HTR-8/SVneo (cell line): ENCODE measurements around the gene LCE3A.
"Not testable (repeated sequence)": the region's sequence is repeated elsewhere in the genome, so short reads cannot be mapped to it uniquely, and the experiment has no call there.

Experiments
- DNase-seq: peaks from one replicate; pipeline ENCODE4 v3.0.0; 2011; ENCODE audit warnings: low spot score, mixed read lengths; ENCODE audit not compliant: insufficient read length
- FAIRE-seq: peaks from 2 replicates; lab custom pipeline; 2011; peaks lifted over from hg19 to GRCh38; lab: Jason Lieb, UNC

The LCE3A gene, protein sequence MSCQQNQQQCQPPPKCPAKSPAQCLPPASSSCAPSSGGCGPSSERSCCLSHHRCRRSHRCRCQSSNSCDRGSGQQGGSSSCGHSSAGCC

DNA sequence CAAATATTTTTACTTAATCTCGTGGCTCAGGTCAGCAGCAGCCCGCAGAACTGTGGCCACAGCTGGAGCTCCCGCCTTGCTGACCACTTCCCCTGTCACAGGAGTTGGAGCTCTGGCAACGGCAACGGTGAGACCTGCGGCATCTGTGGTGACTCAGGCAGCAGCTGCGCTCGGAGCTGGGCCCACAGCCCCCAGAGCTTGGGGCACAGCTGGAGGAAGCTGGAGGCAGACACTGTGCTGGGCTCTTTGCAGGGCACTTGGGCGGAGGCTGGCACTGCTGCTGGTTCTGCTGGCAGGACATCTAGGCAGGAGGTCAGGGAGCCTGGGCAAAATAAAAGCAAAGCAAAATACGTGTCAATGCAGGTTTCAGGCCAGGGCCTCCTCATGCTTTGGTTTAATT lies at the start of gene LCE3A:
LCE3A (minus strand) TSS at position 301 of the 400 bp plus-strand sequence; CDS start at position 301, 0 bp downstream.
- DNase-seq (no peak), FAIRE-seq (no peak)

DNA sequence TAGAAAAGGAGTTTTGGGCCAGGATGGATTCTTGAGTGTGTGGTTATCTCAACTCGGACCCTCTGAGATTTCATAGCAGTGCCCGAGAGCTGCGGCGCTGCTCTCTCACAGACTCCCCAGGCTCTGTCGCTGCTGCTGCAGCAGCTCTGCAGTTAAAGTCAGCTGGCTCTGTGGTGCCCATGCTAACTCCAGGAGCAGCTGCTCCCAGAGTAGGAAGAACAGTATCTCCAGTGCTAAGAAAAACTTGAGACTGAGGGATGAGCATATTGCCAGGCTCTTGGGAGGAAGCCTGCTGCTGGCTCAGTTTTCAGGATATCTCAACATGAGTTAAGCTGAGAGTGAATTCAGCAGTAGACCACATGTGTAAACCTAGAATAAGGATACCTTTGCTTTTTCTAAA lies 44.7 kb upstream of the LCE3A start:
- DNase-seq, result no peak
- no peak for FAIRE-seq

DNA sequence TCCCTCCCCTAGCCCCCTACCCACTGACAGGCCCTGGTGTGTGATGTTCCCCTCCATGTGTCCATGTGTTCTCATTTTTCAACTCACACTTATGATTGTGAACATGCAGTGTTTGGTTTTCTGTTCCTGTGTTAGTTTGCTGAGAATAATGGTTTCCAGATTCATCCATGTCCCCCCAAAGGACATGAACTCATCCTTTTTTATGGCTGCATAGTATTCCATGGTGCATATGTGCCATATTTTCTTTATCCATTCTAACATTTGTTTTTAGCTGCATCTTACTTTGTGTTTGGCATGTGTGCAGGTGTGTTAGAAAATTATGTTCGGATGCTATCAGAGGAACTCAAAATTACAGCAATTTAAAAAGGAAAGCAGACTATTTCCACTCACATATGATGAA lies 43.3 kb upstream of the LCE3A start:
- FAIRE-seq, DNase-seq: not testable (repeated sequence)

- DNase-seq (no peak), FAIRE-seq (no peak)
These were observed 40.2 kb upstream of the LCE3A start, which contains the start of gene LCE2D for GRCh38 chr1:152663098-152663497. LCE2D (plus strand) TSS chr1:152663380; CDS start chr1:152664106, 726 bp downstream.

- FAIRE-seq (no peak), DNase-seq (no peak)
These were observed 35.7 kb upstream of the LCE3A start for GRCh38 chr1:152658649-152659048.

- DNase-seq, result no peak
- no peak for FAIRE-seq
These were observed 34.8 kb upstream of the LCE3A start for GRCh38 chr1:152657677-152658076.

- DNase-seq (no peak), FAIRE-seq (no peak)
These were observed 33.6 kb upstream of the LCE3A start for GRCh38 chr1:152656459-152656858.

DNA sequence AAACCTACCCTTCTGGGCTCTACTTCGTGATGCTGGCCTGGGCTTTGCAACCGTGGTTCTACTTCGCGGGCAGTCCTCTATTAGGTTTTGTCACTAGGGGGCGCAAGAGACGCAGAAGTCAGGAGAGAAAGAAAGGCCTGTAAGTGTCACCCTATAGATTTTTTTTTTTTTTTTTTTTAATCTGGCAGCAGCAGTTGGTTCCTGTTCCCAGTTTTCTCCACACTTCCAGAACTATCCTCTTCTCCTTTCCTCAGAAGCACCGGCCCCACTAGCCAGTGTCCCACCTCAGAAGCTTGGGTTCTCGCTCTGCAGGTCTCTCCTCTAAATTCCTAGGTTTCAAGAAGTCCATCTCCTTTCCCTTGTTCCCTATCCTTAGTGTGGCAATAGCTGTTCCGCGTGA lies 31.2 kb upstream of the LCE3A start:
- FAIRE-seq (no peak), DNase-seq (peak; percentile 17)

DNA sequence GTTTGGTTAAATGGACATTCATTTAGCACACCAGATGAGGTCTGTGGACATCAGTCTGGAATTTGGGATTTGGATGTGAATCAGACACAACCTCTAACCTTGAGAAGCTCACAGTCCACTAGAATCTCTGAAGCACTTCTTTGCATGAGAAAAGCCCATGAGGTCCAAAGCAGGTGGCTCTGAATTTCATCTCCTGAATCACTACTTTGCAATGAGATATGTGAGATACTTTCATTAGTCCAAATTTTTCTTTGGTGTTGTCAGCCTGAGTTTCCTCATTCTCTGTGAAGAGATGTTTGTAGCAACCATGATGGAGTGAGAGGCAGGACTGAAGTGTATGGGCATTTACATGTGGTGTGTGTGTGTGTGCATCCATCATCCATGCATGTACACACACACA lies 23.8 kb upstream of the LCE3A start:
- DNase-seq (no peak), FAIRE-seq (no peak)

- no peak for FAIRE-seq
- DNase-seq, result no peak
These were observed 22.2 kb upstream of the LCE3A start for GRCh38 chr1:152645146-152645545.

DNA sequence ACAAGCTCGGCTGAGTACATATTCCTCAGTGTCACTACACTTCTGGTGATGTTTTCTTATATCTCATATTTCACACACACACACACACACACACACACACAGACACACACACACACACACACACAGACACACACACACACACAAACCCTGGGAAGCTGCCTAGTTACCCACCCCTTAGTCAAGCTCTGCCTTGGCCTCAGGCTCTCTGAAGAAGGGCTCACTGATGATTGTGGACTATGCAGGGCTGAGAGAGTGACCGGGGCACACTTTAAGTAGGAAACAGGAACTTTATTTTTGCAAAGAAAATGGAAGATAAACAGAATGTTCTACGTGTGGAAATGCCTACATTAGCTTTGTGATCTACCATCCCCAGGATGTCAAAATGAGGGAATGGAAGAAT lies 21.0 kb upstream of the LCE3A start:
- DNase-seq (no peak), FAIRE-seq (no peak)

DNA sequence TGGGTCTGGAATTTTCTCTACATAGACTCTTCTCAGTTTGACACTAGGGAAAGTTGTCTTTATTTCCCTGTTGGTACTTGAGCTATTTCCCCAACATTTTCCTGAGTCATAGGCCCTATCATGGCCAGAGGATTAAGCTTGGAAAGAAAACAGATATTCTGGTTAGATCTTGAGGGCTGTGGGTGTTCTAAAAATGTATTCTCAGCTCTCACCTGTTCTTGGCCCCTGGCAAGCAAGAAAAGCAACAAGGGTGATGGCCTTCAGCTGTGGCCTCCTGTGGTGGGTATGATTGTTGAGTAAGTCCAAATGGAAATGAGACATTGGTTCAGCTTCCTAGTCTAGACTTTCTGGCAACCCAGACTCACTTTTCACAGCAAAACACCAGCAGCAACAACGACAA lies 17.4 kb upstream of the LCE3A start:
- FAIRE-seq, result no peak

GRCh38 chr1:152630596-152630995 lies 7.7 kb upstream of the LCE3A start:
- DNase-seq (no peak), FAIRE-seq (no peak)

More for the DNA sequence above, 17.4 kb upstream of the LCE3A start:
- no peak for DNase-seq

- DNase-seq, result no peak
- FAIRE-seq, result no peak
These were observed 3.8 kb upstream of the LCE3A start for GRCh38 chr1:152626744-152627143.

GRCh38 chr1:152623203-152623844 lies 421 bp upstream of the LCE3A start:
- no peak for DNase-seq
- no peak for FAIRE-seq

GRCh38 chr1:152621993-152622392 lies 910 bp downstream of the LCE3A start:
- no peak for DNase-seq
- no peak for FAIRE-seq

DNA sequence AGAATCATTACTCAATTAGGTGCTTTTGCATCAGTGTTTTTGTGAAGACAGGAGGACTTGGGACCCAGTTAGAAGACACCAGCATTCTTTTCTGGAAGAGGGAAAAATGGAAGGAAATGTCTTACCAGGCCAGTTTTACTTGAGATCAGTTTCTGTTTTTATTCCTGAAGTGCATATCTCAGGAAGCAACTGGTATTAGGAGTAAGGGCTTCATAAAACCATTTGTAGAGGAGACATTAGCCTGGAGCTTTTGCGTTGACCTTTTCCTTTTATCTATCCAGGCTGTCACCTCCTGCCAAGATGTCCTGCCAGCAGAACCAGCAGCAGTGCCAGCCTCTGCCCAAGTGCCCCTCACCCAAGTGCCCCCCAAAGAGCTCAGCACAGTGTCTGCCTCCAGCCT lies 9.4 kb downstream of the LCE3A start, which contains the start of gene LCE3B:
LCE3B (plus strand) TSS at position 301 of the 400 bp plus-strand sequence; CDS start at position 301, 0 bp downstream.
- DNase-seq (no peak), FAIRE-seq (no peak)

DNA sequence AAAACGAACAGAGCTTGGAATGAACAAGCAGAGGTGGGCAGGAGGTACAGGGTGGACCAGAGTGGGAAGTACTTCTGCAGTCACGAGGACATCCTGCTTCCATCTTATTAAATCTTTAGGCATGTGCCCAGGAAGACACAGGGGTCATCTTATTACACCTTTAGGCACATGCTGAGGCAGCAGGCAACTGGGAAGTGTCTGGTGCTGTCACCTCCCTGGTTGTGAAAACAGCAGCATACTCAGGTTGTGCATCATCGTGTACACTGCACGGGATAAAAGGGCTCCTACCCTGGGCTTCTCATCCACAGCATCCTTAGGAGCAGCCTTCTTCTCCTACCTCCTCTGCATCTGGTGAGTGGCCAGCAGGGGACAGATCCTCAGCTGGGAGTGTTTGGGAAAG lies 23.0 kb downstream of the LCE3A start, which contains the start of gene LCE3C:
LCE3C (plus strand) TSS at position 301 of the 400 bp plus-strand sequence. CDS start 498 bp downstream, outside the sequence.
- FAIRE-seq (no peak), DNase-seq (no peak)

- no peak for DNase-seq
- FAIRE-seq, result no peak
These were observed 25.9 kb downstream of the LCE3A start for GRCh38 chr1:152596986-152597385.

- DNase-seq, result no peak
- no peak for FAIRE-seq
These were observed 37.3 kb downstream of the LCE3A start for GRCh38 chr1:152585586-152585985.

- no peak for DNase-seq
- no peak for FAIRE-seq
These were observed 40.3 kb downstream of the LCE3A start for GRCh38 chr1:152582647-152583046.

GRCh38 chr1:152580433-152580832 lies 42.5 kb downstream of the LCE3A start, which contains the start of gene LCE3D:
LCE3D (minus strand) TSS chr1:152580516; CDS start chr1:152579936, 580 bp downstream.
- FAIRE-seq (no peak), DNase-seq (no peak)
